OCI-LY1 (cell line): Measurements from ENCODE around the gene PTGES2.

Experiments
- H2AFZ ChIP-seq: fragments of 200-600 bp; sonication (generic), shearing (Covaris generic); 2 replicates; pipeline ENCODE4 v1.6.0; 2014; ENCODE audit warnings: antibody characterized with exemption, mild to moderate bottlenecking, low read length
- H3F3A ChIP-seq: fragments of 200-600 bp; sonication (generic), shearing (Covaris generic); 2 replicates; pipeline ENCODE4 v1.6.0; 2014; ENCODE audit warnings: mild to moderate bottlenecking, antibody characterized with exemption, low read length, moderate library complexity; ENCODE audit not compliant: insufficient read depth
- H3K27ac ChIP-seq: fragments of 200-600 bp; sonication (generic); 2 replicates; pipeline ENCODE4 v1.5.1; 2014; ENCODE audit warnings: low read length, mixed run types, mild to moderate bottlenecking, low read depth; ENCODE audit not compliant: poor library complexity, severe bottlenecking
- H3K27me3 ChIP-seq: fragments of 200-600 bp; sonication (generic); 2 replicates; pipeline ENCODE4 v1.6.0; 2014; ENCODE audit warnings: antibody characterized with exemption, mild to moderate bottlenecking, low read length, moderate library complexity; ENCODE audit not compliant: insufficient read depth
- H3K36me3 ChIP-seq: fragments of 200-600 bp; sonication (generic); 2 replicates; pipeline ENCODE4 v1.6.1; 2014; ENCODE audit warnings: mild to moderate bottlenecking, antibody characterized with exemption, low read length, moderate library complexity, mixed read lengths; ENCODE audit not compliant: insufficient read depth
- H3K4me1 ChIP-seq: fragments of 200-600 bp; sonication (generic); 2 replicates; pipeline ENCODE4 v1.5.1; 2014; ENCODE audit warnings: mild to moderate bottlenecking, low read length, moderate library complexity; ENCODE audit not compliant: insufficient read depth, severe bottlenecking
- H3K4me2 ChIP-seq: fragments of 200-600 bp; sonication (generic), shearing (Covaris generic); 2 replicates; pipeline ENCODE4 v1.6.1; 2014; ENCODE audit warnings: low read length
- H3K4me3 ChIP-seq: fragments of 200-600 bp; sonication (generic); 2 replicates; pipeline ENCODE4 v1.5.1; 2014; ENCODE audit warnings: low read length, low read depth, mild to moderate bottlenecking, mixed read lengths; ENCODE audit not compliant: poor library complexity, severe bottlenecking
- H3K79me2 ChIP-seq: fragments of 200-600 bp; shearing (Covaris generic); 2 replicates; pipeline ENCODE4 v1.6.1; 2016; ENCODE audit warnings: mixed run types, low read length, mixed read lengths; ENCODE audit not compliant: insufficient read depth
- H3K9ac ChIP-seq: fragments of 200-600 bp; sonication (generic), shearing (Covaris generic); 2 replicates; pipeline ENCODE4 v1.6.1; 2014; ENCODE audit warnings: mild to moderate bottlenecking, low read length, mixed read lengths
- H3K9me2 ChIP-seq: fragments of 200-600 bp; sonication (generic), shearing (Covaris generic); 2 replicates; pipeline ENCODE4 v1.6.1; 2014; ENCODE audit warnings: low read depth, mild to moderate bottlenecking, low read length, mixed read lengths
- H3K9me3 ChIP-seq: fragments of 200-600 bp; shearing (Covaris generic); 2 replicates; pipeline ENCODE4 v1.6.1; 2014; ENCODE audit warnings: low read length, mixed read lengths
- H4K20me1 ChIP-seq: fragments of 200-600 bp; sonication (generic), shearing (Covaris generic); 2 replicates; pipeline ENCODE4 v1.6.0; 2016; ENCODE audit warnings: mild to moderate bottlenecking, low read length; ENCODE audit not compliant: insufficient read depth
- EZH2 ChIP-seq: fragments of 200-600 bp; sonication (generic), shearing (Covaris generic); IDR thresholded peaks from 2 replicates; pipeline ENCODE4 v1.8.0; 2017; ENCODE audit warnings: borderline replicate concordance, mixed run types, mild to moderate bottlenecking, antibody characterized with exemption, low read length, moderate library complexity, mixed read lengths
- TF ChIP-seq, protein P1 (sequence below): fragments of 200-600 bp; sonication (generic), shearing (Covaris generic); IDR thresholded peaks from 2 replicates; pipeline ENCODE4 v1.5.1; 2017; ENCODE audit warnings: mild to moderate bottlenecking, antibody characterized with exemption, low read length, moderate library complexity, mixed read lengths

The PTGES2 gene

DNA sequence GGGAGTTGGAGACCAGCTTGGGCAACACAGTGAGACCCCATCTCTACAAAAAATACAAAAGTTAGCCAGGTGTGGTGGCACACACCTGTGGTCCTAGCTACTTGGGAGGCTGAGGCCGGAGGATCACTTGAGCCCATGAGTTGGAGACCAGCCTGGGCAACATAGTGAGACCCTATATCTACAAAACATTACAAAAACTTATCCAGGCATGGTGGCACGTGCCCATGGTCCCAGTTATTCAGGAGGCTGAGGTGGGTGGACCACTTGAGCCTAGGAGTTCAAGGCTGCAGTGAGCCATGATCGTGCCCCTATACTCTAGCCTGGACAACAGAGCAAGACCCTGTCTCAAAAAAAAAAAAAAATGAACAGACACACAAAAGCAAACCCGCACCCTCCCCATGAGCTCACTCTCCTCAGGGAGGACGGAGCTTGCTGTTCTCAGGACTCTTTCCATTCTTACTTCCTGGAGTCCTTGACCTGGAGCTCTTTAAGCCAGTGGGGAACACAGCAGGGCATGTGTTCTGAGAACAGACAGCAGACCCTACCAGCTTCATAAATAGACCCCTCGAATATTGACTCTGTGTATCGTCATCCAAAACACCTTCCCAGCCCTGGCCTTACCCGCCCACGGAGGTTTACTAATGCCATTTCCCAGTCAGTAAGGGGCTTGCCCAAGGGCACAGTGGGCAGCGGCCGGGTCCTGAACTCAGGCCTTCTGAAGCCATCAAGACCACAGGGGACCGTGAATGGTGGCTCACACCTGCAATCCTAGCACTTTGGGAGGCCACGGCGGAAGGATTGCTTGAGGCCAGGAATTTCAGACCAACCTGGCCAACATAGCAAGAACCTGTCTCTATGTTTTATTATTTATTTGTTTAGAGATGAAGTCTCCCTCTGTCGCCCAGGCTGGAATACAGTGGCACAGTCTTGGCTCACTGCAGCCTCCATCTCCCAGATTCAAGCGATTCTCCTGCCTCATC is 11.1 kb downstream of the PTGES2 start:
- Histone ChIP-seq H2AFZ (no peak overlapping the region), H3K36me3 (peaks cover 44% of the 10 kb centered on the region), H3K27me3 (no peaks in the 10 kb centered on the region), H4K20me1 (no peaks in the 10 kb centered on the region), H3K9ac (no peak overlapping the region), H3F3A (no peaks in the 10 kb centered on the region), H3K4me3 (no peak overlapping the region), H3K9me3 (no peaks in the 10 kb centered on the region), H3K4me2 (no peak overlapping the region), H3K4me1 (peaks cover 22% of the 10 kb centered on the region), H3K27ac (peak overlapping the region; percentile 77), H3K79me2 (no peaks in the 10 kb centered on the region), H3K9me2 (no peaks in the 10 kb centered on the region)
- TF ChIP-seq, protein P1, sequence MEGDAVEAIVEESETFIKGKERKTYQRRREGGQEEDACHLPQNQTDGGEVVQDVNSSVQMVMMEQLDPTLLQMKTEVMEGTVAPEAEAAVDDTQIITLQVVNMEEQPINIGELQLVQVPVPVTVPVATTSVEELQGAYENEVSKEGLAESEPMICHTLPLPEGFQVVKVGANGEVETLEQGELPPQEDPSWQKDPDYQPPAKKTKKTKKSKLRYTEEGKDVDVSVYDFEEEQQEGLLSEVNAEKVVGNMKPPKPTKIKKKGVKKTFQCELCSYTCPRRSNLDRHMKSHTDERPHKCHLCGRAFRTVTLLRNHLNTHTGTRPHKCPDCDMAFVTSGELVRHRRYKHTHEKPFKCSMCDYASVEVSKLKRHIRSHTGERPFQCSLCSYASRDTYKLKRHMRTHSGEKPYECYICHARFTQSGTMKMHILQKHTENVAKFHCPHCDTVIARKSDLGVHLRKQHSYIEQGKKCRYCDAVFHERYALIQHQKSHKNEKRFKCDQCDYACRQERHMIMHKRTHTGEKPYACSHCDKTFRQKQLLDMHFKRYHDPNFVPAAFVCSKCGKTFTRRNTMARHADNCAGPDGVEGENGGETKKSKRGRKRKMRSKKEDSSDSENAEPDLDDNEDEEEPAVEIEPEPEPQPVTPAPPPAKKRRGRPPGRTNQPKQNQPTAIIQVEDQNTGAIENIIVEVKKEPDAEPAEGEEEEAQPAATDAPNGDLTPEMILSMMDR: no peak
- no peak for TF ChIP-seq EZH2

DNA sequence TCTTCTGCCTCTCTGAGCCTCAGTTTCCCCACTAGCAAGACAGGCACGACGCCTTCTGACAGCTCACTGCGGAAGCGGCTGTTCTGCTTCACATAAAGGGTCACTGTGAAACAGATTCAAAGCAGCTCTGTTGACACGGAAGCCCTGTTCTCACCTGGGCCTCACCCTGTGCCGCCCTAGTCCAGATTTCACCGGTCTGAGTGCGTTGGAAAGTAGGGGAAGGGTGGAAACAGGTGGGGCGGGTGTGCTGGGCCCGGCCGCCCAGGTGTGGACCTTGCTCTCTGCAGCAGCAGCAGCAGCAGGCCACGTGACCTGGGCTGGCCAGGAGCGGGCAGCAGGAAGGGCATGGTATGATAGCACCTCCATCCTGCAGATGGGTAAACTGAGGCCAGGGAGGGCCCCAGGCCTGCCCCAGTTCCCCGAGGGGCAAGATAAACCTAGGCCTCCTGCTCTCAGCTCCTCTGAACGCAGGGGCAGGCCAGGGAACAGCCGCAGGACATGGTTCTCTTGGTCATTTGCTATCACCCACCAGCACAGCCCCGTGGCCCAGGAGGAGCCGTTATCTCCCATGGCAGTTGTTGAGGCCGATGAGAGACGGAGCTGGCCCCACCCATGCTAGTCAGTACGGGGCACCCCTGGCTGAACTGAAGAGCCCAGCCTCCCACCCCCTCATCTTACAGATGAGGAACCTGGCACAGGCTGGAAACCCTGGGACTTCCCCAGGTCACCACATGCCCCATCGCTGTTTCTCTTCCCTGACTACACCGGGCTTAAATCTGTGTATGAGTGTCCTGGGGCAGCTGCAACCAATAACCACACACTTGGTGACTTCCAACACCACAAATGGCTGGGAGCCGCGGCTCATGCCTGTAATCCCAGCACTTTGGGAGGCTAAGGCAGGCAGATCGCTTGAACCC is 12.1 kb downstream of the PTGES2 start:
- Histone ChIP-seq H3K9ac (no peak overlapping the region; the same call in 1 of the 2 replicates), H3K27me3 (no peaks in the 10 kb centered on the region), H2AFZ (no peak overlapping the region), H3K9me3 (no peaks in the 10 kb centered on the region), H3K27ac (peak overlapping the region; percentile 77), H3K36me3 (peaks cover 36% of the 10 kb centered on the region), H4K20me1 (no peaks in the 10 kb centered on the region), H3K4me3 (no peak overlapping the region), H3K4me2 (peak overlapping the region; percentile 6; the same call in 1 of the 2 replicates), H3K9me2 (no peaks in the 10 kb centered on the region), H3F3A (peaks cover 4% of the 10 kb centered on the region; the same call in 1 of the 2 replicates), H3K4me1 (peaks cover 22% of the 10 kb centered on the region), H3K79me2 (no peaks in the 10 kb centered on the region)
- TF ChIP-seq EZH2: no peak
- TF ChIP-seq, protein P1: no peak

DNA sequence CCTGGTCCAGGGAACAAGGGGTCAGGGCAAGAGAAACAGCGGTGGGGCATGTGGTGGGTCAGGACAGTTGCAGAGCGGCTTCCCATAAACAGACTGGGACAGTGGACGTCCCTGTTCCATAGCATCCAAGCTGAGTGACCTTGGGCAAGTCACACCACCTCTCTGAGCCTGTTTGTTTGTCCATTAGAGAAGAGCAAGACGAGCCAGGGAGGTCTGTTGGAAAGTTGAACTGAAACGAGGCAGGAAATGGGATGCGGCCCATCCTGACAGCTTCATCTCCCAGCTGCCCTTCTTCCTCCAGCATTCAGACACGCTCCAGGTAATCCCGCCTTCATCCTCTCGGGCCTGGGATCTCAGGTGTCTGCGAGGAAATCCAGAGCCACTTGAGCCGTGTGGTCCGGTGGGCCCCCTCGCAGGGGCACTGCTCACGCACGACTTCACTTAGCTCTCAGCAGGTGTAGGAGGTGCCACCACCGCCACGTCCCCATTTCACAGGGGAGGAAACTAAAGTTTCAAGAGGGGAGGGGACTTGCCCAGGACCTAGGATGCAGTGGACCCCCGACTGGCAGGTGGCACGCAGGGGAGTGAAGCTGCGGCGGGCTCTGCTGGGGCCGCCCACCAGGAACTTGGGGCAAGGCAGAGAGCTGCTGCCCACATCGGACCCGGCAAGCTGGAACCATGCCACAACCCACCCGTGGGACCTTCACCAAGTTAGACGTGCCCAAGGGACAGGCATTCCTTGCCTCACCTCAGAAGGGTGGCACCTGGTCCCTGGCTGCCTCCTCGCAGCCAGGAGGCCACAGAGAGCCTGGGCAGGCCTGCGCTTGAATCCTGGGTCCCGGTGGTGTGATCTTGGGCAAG is 13.0 kb downstream of the PTGES2 start:
- H3K4me1 ChIP-seq: peaks cover 22% of the 10 kb centered on the region

More for the DNA sequence above, 13.0 kb downstream of the PTGES2 start:
- H3F3A ChIP-seq: peaks cover 4% of the 10 kb centered on the region; the same call in 1 of the 2 replicates
- H3K9me3 ChIP-seq: no peaks in the 10 kb centered on the region
- no peak overlapping the region for H3K4me3 ChIP-seq
- peaks cover 32% of the 10 kb centered on the region for H3K36me3 ChIP-seq
- no peak overlapping the region for H2AFZ ChIP-seq
- TF ChIP-seq EZH2: no peak
- TF ChIP-seq, protein P1: no peak
- H3K79me2 ChIP-seq: no peaks in the 10 kb centered on the region
- H3K9me2 ChIP-seq: no peaks in the 10 kb centered on the region
- H4K20me1 ChIP-seq: no peaks in the 10 kb centered on the region
- H3K27ac ChIP-seq: peak overlapping the region; percentile 77
- H3K27me3 ChIP-seq: no peaks in the 10 kb centered on the region
- H3K4me2 ChIP-seq: no peak overlapping the region; the same call in 1 of the 2 replicates
- no peak overlapping the region; the same call in 1 of the 2 replicates for H3K9ac ChIP-seq
